ENCODE data around the gene CMTM3.
"Not testable (repeated sequence)": the region's sequence is repeated elsewhere in the genome, so short reads cannot be mapped to it uniquely, and the experiment has no call there.

Gene CMTM3

GRCh38 chr16:66604376-66605176 lies at the start of gene CMTM3:
TSS of gene CMTM3 (plus strand) at chr16:66604704. CDS start at chr16:66604806, 102 bp downstream.
- DNase-seq, result peak; percentile 31

- DNase-seq, result no peak
Measured at GRCh38 chr16:66560107-66560506, 44.4 kb upstream of the CMTM3 start.

- no peak for DNase-seq
Measured at GRCh38 chr16:66561381-66562080, 43.0 kb upstream of the CMTM3 start.

GRCh38 chr16:66562409-66562808 lies 42.1 kb upstream of the CMTM3 start:
- DNase-seq, result no peak

- DNase-seq, result no peak
Measured at GRCh38 chr16:66562986-66563385, 41.5 kb upstream of the CMTM3 start.

GRCh38 chr16:66563574-66564334 lies 40.8 kb upstream of the CMTM3 start:
- no peak for DNase-seq

- DNase-seq, result no peak
Measured at GRCh38 chr16:66566051-66566901, 38.2 kb upstream of the CMTM3 start, which contains the start of gene CMTM1. TSS of gene CMTM1 (plus strand) at chr16:66566439. CDS start at chr16:66566514, 75 bp downstream.

- DNase-seq, result not testable (repeated sequence)
Measured at GRCh38 chr16:66567270-66567669, 37.2 kb upstream of the CMTM3 start.

- no peak for DNase-seq
Measured at GRCh38 chr16:66568355-66568754, 36.1 kb upstream of the CMTM3 start.

- DNase-seq, result peak; percentile 29
Measured at GRCh38 chr16:66569131-66569530, 35.4 kb upstream of the CMTM3 start.

- DNase-seq, result no peak
Measured at GRCh38 chr16:66569827-66570405, 34.6 kb upstream of the CMTM3 start.

GRCh38 chr16:66572356-66572755 lies 32.1 kb upstream of the CMTM3 start:
- no peak for DNase-seq

- peak; percentile 36 for DNase-seq
Measured at GRCh38 chr16:66574081-66574480, 30.4 kb upstream of the CMTM3 start.

- no peak for DNase-seq
Measured at GRCh38 chr16:66574531-66574930, 30.0 kb upstream of the CMTM3 start.

GRCh38 chr16:66575060-66575459 lies 29.4 kb upstream of the CMTM3 start:
- DNase-seq, result no peak

GRCh38 chr16:66576296-66576695 lies 28.2 kb upstream of the CMTM3 start:
- DNase-seq, result no peak

- DNase-seq, result no peak
Measured at GRCh38 chr16:66578651-66579531, 25.6 kb upstream of the CMTM3 start, which contains the start of gene CMTM2. TSS of gene CMTM2 (plus strand) at chr16:66579463. CDS start at chr16:66579608, 145 bp downstream.

GRCh38 chr16:66580605-66581209 lies 23.8 kb upstream of the CMTM3 start:
- DNase-seq, result peak; percentile 72

GRCh38 chr16:66581246-66581952 lies 23.1 kb upstream of the CMTM3 start:
- DNase-seq, result peak; percentile 73

All from kidney glomerular epithelial cell (primary cell).